HL-60 (cell line): Measurements from ENCODE around the gene LZTR1.

Experiments used
- DNase-seq, 2 experiments: peaks; one replicate each; pipeline ENCODE4 v3.0.0-alpha.2; 2010 to 2020; ENCODE audit warnings: low read depth in 1 of 2, low spot score in 1 of 2
- H3K27ac ChIP-seq: fragments of 250-450 bp; sonication (Bioruptor Pico); replicated peaks from 2 replicates; pipeline ENCODE4 v1.5.1; 2020; ENCODE audit warnings: mild to moderate bottlenecking, moderate library complexity
- H3K27me3 ChIP-seq: fragments of 250-450 bp; sonication (Bioruptor Pico); 2 replicates; pipeline ENCODE4 v1.5.1; 2021; ENCODE audit warnings: mild to moderate bottlenecking, moderate library complexity; ENCODE audit not compliant: insufficient read depth, poor library complexity, severe bottlenecking
- H3K4me3 ChIP-seq: replicated peaks from 2 replicates; pipeline ENCODE4 v1.5.1; 2011; ENCODE audit warnings: mild to moderate bottlenecking, control low read depth, low read length; ENCODE audit not compliant: insufficient read depth
- CTCF ChIP-seq: IDR thresholded peaks from one replicate; pipeline ENCODE4 v1.5.1; 2011; ENCODE audit warnings: low read length, control low read depth, inconsistent platforms; ENCODE audit not compliant: insufficient read depth
- GABPA ChIP-seq: IDR thresholded peaks from 2 replicates; pipeline ENCODE4 v1.6.1; 2012; ENCODE audit warnings: low read depth
- POLR2AphosphoS5 ChIP-seq: IDR thresholded peaks from 2 replicates; pipeline ENCODE4 v1.6.1; 2012; ENCODE audit warnings: low read depth
- REST ChIP-seq: IDR thresholded peaks from 2 replicates; pipeline ENCODE4 v1.6.1; 2012; ENCODE audit warnings: low read depth; ENCODE audit not compliant: insufficient replicate concordance
- SPI1 ChIP-seq: IDR thresholded peaks from 2 replicates; pipeline ENCODE4 v1.6.1; 2012; ENCODE audit warnings: low read depth, mild to moderate bottlenecking, borderline replicate concordance

The LZTR1 gene

GRCh38 chr22:21042978-21043859 is 61.1 kb downstream of the LZTR1 start:
- TF ChIP-seq POLR2AphosphoS5 (no peak), CTCF (no peak), REST (no peak), GABPA (no peak), SPI1 (no peak)
- peaks cover 9% of the 10 kb centered on the region for H3K27me3 ChIP-seq
- H3K27ac ChIP-seq = no peak overlapping the region
- no peak overlapping the region for H3K4me3 ChIP-seq
- no peak for DNase-seq

GRCh38 chr22:21043860-21044535 is 61.9 kb downstream of the LZTR1 start:
- Histone ChIP-seq H3K4me3 (no peak overlapping the region), H3K27me3 (peaks cover 9% of the 10 kb centered on the region), H3K27ac (no peak overlapping the region)
- TF ChIP-seq POLR2AphosphoS5 (no peak), SPI1 (no peak), CTCF (no peak), REST (no peak), GABPA (no peak)
- DNase-seq = no peak

DNA sequence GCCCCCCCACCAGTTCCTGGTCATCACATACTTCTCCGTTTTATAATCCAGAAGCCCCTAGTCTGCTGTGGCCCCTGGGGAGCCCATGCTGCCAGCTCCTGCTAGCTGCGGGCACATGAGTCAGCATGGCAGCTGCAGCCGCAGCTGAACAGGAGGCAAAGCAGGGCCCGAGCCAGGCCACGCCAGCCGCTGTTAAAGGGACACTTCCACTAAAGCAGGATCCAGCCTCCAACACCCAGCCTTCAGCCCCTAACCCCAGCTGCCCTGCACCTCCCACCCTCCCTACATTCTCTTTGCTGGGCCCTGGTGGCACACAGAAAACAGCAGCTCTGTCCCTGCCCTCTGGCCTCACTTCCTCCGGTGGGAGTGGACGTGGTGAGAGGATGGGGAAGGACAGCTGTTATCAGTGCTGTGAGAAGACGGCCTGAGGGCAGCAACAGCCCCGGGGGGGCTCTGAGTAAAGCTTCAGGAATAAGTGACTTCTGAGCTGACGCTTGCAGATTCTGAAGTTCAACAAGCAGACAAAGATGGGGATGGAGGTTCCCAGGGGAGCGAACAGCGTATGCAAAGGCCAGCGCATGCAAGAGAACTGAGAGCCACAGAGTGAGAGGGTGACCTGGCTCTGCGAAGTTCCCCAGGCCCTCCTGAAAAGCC is 63.0 kb downstream of the LZTR1 start:
- no peak overlapping the region for H3K27ac ChIP-seq
- no peak for TF ChIP-seq SPI1
- no peak for TF ChIP-seq REST
- no peak for TF ChIP-seq GABPA
- no peak for TF ChIP-seq CTCF
- TF ChIP-seq POLR2AphosphoS5 = no peak
- no peak overlapping the region; the same call in 1 of the 2 replicates for H3K4me3 ChIP-seq
- peaks cover 9% of the 10 kb centered on the region for H3K27me3 ChIP-seq
- peak in 1 of 2 experiments; percentile 26 for DNase-seq
